ENCODE results near the gene NTM.
"Not testable (repeated sequence)": the region's sequence is repeated elsewhere in the genome, so short reads cannot be mapped to it uniquely, and the experiment has no call there.

NTM gene

DNA sequence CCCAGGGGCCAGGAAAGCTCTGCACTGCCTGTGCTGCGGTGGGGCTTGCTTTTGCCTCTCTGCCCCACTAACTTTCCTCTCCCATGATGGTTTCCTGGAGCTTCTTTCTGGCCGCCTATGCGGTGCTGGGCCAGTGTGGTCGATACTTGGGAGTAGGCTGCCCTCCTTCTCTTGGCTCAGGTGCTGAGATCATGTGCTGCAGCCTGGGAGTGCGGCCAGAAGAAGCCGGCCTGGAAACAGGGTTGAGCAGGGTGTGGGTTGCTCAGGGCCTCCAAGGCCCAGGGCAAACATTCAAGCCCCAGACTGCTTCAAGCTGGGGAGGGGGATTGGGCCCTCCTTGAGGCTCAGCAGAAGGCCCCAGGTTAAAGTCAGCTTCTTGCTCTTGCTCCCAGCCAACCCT lies 125.0 kb downstream of the NTM start:
- TF ChIP-seq, protein P1, sequence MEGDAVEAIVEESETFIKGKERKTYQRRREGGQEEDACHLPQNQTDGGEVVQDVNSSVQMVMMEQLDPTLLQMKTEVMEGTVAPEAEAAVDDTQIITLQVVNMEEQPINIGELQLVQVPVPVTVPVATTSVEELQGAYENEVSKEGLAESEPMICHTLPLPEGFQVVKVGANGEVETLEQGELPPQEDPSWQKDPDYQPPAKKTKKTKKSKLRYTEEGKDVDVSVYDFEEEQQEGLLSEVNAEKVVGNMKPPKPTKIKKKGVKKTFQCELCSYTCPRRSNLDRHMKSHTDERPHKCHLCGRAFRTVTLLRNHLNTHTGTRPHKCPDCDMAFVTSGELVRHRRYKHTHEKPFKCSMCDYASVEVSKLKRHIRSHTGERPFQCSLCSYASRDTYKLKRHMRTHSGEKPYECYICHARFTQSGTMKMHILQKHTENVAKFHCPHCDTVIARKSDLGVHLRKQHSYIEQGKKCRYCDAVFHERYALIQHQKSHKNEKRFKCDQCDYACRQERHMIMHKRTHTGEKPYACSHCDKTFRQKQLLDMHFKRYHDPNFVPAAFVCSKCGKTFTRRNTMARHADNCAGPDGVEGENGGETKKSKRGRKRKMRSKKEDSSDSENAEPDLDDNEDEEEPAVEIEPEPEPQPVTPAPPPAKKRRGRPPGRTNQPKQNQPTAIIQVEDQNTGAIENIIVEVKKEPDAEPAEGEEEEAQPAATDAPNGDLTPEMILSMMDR (IDR thresholded peaks at IDR 0.05; ENCODE audit: low read depth, low read length), result no peak

DNA sequence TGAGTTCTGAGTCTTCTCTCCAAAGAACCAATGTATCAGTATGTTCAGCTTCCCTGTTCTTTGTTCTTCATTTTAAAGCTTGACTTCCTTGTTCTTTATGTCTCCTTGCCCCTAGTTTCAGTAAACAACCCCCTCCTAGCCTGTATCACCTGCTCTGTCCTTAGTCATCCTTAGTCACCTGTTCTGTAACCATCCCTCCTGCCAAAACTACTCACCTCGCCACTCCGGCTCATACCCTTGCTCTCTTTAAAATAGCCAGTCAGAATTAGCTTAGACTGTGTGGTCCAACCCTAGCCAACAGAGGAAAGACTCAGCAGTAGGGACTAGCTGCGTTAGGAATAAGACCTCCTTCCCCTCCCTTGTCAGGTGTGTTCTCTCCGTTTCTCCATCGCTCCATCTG lies 127.3 kb downstream of the NTM start:
- H3K4me3 ChIP-seq (ENCODE audit: low read depth, low read length), result not testable (repeated sequence)

More for the DNA sequence above, 125.0 kb downstream of the NTM start:
- no peak overlapping the region for H3K4me3 ChIP-seq (ENCODE audit: low read depth, low read length)

DNA sequence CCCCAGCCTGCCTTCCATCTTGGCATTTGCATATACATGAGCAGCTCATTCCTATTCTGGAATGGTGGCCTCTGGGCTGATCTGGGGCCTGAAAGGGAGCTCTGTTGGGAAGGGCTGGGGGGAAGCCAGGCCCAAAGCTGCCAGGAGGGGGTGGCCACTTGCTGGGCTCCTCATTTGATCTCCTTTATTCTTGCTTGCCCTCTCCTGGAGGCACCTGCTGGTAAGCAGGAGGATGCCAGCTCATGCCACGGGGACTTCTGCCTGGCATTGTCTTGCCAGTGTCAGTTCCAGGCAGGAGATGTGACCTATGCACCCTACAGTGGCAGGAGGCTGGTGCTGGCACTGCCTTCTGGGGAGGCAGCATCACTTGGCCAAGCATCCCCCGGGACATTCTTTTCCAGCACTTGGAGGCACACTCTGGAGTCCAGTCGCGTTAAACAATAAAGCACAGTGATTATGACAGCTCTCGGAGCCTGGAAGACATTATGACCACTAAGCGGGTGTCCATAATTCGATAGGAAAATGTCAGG lies 128.3 kb downstream of the NTM start:
- TF ChIP-seq, protein P1 (IDR thresholded peaks at IDR 0.05; ENCODE audit: low read depth, low read length), result no peak
- H3K4me3 ChIP-seq (ENCODE audit: low read depth, low read length), result no peak overlapping the region

DNA sequence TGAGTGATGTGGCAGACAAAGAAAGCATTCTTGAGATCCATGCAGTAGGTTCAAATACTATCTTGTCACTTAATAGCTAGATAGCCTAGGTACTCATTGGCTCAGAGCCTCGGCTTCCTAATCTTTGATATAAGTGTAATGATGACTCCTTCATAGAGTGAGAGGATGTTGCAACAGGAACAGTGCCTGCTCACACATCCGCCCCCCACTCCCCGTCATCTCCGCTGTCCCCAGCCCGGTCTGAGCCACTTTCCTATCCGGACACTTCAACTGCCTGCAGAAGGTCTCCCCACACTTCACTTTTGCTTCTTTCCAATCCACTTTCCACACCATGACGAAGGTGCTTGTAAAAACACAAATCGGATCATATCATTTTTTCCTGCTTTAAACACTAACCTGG lies 128.8 kb downstream of the NTM start:
- H3K4me3 ChIP-seq (ENCODE audit: low read depth, low read length), result no peak overlapping the region
- TF ChIP-seq, protein P1 (IDR thresholded peaks at IDR 0.05; ENCODE audit: low read depth, low read length), result no peak

DNA sequence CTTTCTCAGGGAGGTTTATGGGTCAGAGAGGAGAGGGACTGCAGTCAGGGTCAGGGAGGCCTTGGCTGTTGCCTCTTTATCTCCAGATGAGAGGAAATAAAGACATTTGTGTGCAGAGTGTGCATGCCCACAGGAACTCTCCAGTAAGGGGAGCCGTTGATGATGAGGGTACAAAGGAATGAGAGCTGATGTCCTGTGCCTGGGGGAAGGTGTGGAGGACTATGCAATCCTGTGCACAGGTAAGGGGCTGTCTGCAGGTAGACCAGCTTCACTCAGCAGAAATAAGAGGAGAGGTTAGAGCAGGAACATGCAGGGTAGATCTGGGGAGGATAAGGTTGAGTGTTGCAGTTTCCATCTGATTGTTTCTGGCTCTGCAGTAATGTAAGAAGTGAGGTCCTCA lies 132.6 kb downstream of the NTM start:
- H3K4me3 ChIP-seq (ENCODE audit: low read depth, low read length), result no peak overlapping the region
- TF ChIP-seq, protein P1 (IDR thresholded peaks at IDR 0.05; ENCODE audit: low read depth, low read length), result no peak

DNA sequence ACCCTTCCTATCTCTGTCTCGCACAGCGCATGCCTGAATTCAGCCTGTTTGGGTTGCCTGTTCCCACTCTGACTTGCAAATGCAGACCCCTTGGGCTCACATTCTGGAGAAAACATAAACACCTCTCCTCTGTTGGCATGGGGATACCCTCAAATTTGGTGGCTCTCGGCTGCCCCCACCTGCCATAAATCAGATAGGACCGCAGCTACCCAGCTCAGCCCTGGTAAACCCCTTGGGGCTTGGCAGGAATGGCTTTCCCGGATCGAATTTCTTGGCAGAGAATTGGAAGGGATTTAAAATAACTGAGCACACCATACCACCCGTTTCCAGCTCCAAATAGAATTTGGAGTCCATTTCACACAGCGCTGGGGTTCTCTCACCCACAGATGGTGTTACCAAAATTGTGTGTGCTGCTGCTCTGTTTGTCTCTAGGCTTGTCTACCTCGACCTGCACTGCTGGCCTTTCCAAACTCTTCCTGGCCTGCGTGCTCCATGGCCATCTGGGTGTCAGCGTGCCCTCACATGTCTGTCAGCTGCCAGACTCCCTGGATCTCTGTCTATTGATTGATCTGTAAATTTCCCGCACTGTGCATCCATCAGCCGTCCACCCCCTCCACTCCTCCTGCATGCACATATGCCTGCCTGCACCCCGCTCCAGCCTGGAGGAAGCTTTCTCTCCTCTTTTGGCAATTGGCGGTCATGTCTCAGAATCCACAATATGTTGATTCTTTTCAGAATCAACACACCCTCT lies 134.0 kb downstream of the NTM start:
- no peak overlapping the region for H3K4me3 ChIP-seq (ENCODE audit: low read depth, low read length)
- TF ChIP-seq, protein P1 (IDR thresholded peaks at IDR 0.05; ENCODE audit: low read depth, low read length), result no peak

DNA sequence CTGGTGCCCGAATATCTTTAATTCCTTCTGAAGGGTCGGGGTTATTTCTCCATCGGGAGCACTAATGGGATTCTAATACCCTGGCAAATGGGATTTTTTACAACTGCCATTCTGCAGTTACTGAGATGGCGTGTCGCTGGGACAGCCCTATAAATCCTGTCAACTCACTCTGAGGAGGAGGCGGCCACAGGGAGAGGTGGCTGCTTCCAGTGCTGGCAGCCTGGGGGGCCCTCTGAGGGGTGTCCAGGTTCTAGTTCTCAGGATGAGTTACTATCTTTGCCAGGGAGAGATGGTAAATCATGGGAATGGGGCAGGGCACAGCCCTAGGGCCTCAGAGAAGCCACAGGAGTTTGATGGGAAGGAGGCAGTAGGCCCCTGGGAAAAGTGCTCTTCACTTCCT lies 135.9 kb downstream of the NTM start:
- TF ChIP-seq, protein P1 (IDR thresholded peaks at IDR 0.05; ENCODE audit: low read depth, low read length), result no peak
- no peak overlapping the region for H3K4me3 ChIP-seq (ENCODE audit: low read depth, low read length)

DNA sequence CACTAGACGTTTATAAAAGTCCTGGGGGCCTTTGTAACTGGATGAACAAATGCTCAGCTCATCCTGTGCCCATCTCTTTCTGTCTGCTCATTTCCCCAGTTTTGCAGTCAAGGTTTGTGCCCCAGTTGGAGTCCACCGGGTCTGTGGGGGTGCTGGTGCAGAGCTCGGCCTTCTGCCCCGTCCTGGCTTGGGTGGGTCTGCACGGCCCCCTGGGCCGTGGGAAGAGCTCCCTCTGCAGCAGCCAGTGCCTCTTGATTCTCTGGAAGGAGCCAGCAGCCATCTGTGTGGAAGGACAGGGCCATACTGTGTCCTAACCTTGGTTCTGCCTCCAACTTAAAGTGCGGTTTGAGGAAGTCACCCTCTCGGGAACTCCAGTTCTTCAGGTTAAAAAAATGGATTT lies 140.2 kb downstream of the NTM start:
- H3K4me3 ChIP-seq (ENCODE audit: low read depth, low read length), result no peak overlapping the region
- TF ChIP-seq, protein P1 (IDR thresholded peaks at IDR 0.05; ENCODE audit: low read depth, low read length), result no peak
